Fibroblast of skin of left biceps (primary cell): Measurements from ENCODE around the gene SREK1IP1.

Experiments used
- DNase-seq, 2 experiments: peaks; one replicate each; pipeline ENCODE4 v3.0.0-alpha.2; 2013; ENCODE audit warnings: low read depth in 2 of 2

Gene SREK1IP1

GRCh38 chr5:64685866-64686265, 82.6 kb downstream of the SREK1IP1 start:
- no peak for DNase-seq

GRCh38 chr5:64682608-64683007, 85.9 kb downstream of the SREK1IP1 start:
- DNase-seq, result no peak

GRCh38 chr5:64680289-64680688, 88.2 kb downstream of the SREK1IP1 start:
- DNase-seq, result no peak

- DNase-seq, result no peak
Observed at GRCh38 chr5:64678374-64678773, 90.1 kb downstream of the SREK1IP1 start.

GRCh38 chr5:64671678-64672077, 96.8 kb downstream of the SREK1IP1 start:
- no peak for DNase-seq

- DNase-seq, result no peak
Observed at GRCh38 chr5:64670277-64670676, 98.2 kb downstream of the SREK1IP1 start.
